HG02970 (cell line): ENCODE measurements around the gene SPATA2.
A peak's percentile ranks its signal among the peaks of the same experiment; 100 is the strongest.

Experiments used
- ATAC-seq: cut with Tn5 transposase; IDR thresholded peaks from one replicate; pipeline ENCODE4 v1.9.1; 2021; ENCODE audit warnings: mild to moderate bottlenecking, moderate library complexity, moderate number of reproducible peaks; ENCODE audit not compliant: unreplicated experiment, low FRiP score

SPATA2 gene

GRCh38 chr20:49935746-49936152, 20.4 kb upstream of the SPATA2 start:
- peak; percentile 9 for ATAC-seq

DNA sequence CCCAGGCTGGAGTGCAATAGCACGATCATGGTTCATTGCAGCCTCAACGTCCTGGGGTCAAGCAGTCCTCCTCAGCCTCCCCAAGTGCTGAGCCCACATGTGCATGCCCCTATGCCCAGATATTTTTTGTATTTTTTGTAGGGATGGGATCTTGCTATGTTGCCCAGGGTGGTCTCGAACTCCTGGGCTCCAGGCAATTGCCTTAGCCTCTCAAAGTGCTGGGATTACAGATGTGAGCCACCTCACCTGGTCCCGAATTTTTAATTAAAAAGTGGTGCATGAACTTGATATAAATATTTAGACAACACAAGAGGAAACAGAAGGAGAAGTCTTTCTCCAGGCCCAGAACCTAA, 13.8 kb upstream of the SPATA2 start:
- ATAC-seq, result no peak

DNA sequence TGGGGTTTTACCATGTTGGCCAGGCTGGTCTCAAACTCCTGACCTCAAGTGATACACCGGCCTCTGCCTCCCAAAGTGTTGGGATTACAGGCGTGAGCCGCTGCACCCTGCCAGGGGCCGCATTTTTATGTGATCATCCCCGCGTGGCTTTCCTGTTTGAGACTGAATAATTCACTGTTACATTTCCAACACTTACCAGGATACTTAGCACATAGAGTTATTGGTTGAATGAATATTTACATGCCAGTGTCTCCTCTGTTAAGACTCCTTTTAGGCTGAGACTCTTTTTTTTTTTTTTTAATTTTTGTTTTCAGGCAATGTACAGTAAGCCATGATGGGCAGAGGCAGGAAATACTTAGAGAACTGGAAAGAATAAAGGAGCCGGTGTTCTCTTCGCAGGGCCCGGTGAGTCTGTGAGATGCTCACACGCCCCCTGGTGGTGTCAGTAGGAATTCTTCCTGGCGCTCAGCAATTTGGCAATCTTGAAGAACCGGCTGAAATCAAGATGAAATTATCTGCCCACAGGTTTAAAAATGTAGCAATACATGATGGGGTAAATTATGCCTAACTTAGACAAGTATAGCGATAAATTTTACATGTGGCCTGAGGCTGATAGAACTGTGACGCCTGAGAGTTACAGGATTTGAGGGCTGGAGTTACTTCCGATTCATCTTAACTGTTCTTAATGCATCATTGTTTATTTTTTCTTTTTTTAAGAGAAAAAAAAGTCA, 13.2 kb upstream of the SPATA2 start:
- no peak for ATAC-seq

DNA sequence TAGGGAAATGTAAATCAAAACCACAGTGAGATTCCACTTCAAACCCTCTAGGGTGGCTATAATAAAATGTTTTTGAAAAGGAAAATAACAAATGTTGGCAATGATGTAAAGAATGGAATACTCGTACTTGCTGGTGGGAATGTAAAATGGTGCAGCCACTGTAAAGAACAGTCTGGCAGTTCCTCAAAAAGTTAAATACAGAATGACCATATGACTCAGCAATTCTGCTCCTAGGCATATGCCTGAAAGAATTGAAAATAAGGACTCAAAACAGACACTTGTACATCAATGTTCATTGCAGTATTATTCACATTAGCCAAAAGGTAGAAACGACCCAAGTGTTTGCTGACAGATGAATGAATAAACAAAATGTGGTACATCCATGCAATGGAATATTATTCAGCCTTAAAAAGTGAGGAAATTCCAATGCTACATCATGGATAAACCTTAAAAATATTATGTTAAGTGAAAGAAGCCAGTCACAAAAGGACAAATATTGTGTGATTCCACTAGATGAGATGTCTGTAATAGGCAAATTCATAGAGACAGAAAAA, 10.6 kb upstream of the SPATA2 start:
- ATAC-seq, result no peak

DNA sequence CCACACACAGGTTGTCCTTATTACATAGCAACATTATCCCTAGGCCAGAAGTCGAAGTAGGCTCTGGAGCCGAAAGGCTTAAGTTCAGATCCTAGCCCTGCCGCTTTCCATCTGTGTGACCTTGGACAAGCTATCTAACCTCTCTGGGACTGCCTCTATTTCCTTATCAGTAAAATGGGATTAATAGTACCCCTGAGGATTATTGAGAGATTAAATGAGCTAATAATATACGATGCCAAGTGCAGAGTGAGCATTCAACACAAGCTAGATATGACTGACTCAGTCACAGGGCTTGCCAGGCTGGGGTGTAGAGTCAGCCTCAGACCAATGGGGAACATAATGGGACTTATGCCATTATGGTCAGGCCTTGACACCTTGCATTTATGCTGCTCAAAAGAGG, 8.9 kb upstream of the SPATA2 start:
- no peak for ATAC-seq

DNA sequence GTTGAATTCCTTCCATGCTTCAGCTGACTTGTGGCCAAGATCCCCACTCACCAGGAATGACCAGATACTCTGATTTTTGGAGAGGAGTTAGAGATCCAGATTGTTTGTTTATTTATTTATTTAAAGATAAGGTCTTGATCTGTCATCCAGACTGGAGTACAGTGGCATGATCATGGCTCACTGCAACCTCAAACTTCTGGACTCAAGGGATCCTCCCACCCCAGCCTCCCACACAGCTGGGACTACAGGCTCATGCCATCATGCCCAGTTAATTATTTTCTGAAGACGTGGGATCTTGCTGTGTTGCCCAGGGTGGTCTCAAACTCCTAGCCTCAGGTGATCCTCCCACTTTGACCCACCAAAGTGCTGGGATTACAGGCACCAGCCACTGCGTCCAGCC, 4.1 kb upstream of the SPATA2 start:
- no peak for ATAC-seq

GRCh38 chr20:49919009-49919408, 3.7 kb upstream of the SPATA2 start:
- no peak for ATAC-seq

GRCh38 chr20:49918446-49918845, 3.1 kb upstream of the SPATA2 start:
- no peak for ATAC-seq

GRCh38 chr20:49916146-49917002, 1.0 kb upstream of the SPATA2 start:
- no peak for ATAC-seq

- ATAC-seq, result peak; percentile 11
Observed at GRCh38 chr20:49915118-49915379, 280 bp downstream of the SPATA2 start.

GRCh38 chr20:49914310-49915117, 815 bp downstream of the SPATA2 start:
- no peak for ATAC-seq

DNA sequence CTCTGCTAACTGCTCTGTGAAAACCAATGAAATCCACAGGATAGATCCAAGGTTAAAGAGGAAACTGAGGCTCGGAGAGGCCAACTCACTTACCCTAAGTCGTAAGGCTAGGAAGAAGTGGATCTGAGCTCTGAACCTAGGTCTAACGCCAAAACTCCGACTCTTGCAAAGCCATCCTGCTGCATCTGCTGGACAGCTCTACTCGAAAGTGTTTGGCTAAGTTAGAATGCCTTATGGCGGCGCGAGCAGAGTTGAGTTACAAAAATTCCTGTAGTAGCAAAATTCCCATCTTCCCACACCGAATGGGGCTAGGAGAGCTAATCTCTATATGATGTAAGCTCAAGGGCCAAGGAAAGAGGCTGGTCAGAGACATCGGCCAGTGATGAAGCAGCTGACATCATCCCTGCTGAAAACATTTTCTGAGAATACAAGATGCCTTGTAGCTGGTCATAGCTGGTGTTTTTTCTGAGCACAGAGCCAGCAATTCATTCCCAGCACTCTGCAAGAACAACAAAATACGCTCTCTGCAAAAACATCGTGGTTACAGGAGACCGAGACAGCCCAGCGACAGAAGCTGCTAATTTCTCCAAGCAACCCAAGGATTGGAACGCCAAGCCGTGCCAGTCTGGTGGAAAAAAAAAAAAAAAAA, 1.8 kb downstream of the SPATA2 start:
- ATAC-seq, result no peak

GRCh38 chr20:49910340-49910706, 5.0 kb downstream of the SPATA2 start:
- no peak for ATAC-seq

DNA sequence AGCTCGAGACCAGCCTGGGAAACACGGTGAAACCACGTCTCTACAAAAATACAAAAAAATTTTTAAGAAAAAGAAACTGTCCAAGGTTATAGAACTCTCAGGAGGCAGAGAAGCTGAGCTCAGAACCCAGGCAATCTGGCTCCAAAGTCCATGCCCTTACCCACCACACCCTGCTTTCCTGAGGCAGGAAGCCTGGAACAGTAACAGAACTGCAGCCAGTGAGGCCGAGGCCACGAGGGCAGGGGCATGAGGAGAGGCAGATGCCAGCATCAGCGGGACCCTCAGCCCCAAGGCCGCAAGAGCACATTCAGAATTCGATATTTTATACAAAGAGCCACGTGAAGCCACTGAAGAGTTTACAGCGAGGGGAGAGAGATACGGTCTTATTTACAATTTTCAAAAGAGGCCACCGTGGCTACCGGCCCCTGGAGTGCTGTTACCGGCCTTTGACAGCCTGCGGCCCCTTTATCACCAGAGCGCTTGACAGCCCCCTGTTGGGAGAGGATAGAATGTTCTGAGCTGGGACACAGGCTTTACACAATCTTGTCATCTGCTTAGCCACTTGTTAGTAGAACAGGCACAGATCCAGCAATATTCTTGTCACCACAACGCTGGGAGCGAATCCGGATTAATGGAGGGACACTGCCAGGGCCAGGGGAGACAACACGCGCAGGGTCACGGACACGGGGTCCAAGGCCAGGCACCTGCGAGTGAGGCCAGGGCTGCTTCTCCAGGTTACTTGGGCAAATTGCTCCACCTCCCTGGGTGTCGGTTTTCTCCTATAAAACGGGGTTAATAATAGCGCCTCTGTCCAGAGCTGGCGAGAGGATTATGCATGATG, 5.6 kb downstream of the SPATA2 start:
- ATAC-seq, result no peak

- no peak for ATAC-seq
Observed at GRCh38 chr20:49908258-49908565, 7.1 kb downstream of the SPATA2 start.

GRCh38 chr20:49907405-49908257, 7.7 kb downstream of the SPATA2 start:
- ATAC-seq, result no peak

DNA sequence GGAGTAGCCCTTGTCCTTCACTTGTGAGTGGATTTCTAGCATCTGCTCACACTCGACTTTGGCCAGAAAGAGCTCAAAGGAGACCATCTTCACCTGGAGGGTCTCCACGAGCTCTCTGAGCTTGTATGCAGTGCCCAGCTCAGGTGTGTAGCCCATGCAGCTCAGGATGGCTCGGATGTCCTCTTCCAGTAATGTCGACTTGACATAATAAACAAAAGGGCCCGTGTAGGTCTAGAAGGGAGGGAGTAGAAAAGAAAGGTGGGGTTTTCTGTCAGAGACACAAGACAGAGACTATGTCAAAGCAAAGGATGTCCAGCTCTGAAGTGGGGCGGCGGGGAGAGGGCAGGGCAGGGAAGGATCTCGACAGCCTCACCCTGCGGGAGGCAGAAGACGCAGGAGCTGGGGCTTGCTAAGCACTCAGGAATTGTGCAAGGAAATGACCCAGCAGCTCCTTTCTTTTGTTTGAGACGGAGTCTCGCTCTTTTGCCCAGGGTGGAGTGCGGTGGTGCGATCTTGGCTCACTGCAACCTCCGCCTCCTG, 8.6 kb downstream of the SPATA2 start:
- no peak for ATAC-seq

DNA sequence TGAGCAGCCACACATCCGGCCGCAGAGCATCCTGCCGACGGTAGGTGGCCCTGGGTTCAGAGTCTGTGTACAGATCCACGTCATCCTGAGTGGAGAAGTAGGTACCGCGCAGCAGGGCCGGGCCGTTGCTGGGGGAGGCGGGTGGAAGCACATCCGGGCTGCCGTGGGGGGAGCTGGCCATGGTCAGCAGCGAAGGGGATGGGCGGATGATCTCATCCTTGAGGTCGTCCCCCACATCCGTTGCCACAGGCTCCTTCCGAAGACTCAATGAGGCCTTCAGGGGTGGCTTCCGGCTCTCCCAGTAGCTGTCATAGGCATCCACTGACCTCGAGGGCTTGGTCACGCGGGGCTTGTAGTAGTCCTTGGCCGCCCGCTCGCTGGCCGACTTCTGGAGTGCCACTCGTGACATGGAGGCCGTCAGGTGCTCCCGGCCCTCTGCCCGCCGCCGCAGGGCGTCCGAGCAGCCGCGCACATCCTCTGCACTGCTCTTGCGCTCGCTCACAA, 9.2 kb downstream of the SPATA2 start:
- ATAC-seq, result no peak
